A673 (cell line): Measurements from ENCODE around the gene SDR42E1.

Experiments used
- EZH2 ChIP-seq: fragments of 200-600 bp; sonication (generic); IDR thresholded peaks from 2 replicates; pipeline ENCODE4 v1.6.1; 2017; ENCODE audit warnings: borderline replicate concordance, low read depth, mild to moderate bottlenecking, mixed read lengths, antibody characterized with exemption, low read length; ENCODE audit not compliant: poor library complexity, severe bottlenecking
- TF ChIP-seq, protein P1 (sequence below): fragments of 300-800, 200-600 bp; sonication (generic); conservative IDR thresholded peaks from 2 replicates; pipeline ENCODE4 v1.5.1; 2017; ENCODE audit warnings: low read depth, mild to moderate bottlenecking, antibody characterized with exemption, low read length, moderate library complexity, mixed read lengths

DNA sequence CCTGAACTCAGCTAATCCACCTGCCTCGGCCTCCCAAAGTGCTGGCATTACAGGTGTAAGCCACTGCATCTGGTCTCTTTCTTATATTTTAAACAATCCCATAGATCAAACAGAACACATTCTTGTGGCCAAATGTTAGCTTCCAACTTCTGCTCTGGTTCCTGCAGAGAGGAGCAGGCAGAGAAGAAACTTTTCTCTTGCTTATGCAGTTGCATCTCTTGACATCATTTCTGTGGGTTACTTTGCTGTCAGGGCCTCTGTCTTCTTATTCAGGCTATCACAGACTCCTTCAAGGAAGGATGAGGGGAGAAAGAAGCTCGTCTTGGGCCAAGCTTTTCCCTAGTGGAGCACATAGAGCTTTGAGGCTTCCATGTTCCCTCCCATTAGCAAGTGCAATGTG lies 31.6 kb upstream of the SDR42E1 start:
- TF ChIP-seq, protein P1, sequence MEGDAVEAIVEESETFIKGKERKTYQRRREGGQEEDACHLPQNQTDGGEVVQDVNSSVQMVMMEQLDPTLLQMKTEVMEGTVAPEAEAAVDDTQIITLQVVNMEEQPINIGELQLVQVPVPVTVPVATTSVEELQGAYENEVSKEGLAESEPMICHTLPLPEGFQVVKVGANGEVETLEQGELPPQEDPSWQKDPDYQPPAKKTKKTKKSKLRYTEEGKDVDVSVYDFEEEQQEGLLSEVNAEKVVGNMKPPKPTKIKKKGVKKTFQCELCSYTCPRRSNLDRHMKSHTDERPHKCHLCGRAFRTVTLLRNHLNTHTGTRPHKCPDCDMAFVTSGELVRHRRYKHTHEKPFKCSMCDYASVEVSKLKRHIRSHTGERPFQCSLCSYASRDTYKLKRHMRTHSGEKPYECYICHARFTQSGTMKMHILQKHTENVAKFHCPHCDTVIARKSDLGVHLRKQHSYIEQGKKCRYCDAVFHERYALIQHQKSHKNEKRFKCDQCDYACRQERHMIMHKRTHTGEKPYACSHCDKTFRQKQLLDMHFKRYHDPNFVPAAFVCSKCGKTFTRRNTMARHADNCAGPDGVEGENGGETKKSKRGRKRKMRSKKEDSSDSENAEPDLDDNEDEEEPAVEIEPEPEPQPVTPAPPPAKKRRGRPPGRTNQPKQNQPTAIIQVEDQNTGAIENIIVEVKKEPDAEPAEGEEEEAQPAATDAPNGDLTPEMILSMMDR = no peak
- no peak for TF ChIP-seq EZH2
